ENCODE measurements around the gene ANKS1A. TPM values are rescaled to one million over a fixed set of nuclear protein-coding genes. Genes with fewer than 3 reads are reported as not detected.

ANKS1A gene
- total RNA-seq, 1 experiment from 2014 or later = 21.7 TPM

- peak; percentile 64 for DNase-seq (ENCODE audit: low spot score)
- POLR2A ChIA-PET (ENCODE audit: low non-redundant PET) = no interaction called here
- BruUV-seq (replicated peaks) = no TSS peak
- TF ChIP-seq, protein P1, sequence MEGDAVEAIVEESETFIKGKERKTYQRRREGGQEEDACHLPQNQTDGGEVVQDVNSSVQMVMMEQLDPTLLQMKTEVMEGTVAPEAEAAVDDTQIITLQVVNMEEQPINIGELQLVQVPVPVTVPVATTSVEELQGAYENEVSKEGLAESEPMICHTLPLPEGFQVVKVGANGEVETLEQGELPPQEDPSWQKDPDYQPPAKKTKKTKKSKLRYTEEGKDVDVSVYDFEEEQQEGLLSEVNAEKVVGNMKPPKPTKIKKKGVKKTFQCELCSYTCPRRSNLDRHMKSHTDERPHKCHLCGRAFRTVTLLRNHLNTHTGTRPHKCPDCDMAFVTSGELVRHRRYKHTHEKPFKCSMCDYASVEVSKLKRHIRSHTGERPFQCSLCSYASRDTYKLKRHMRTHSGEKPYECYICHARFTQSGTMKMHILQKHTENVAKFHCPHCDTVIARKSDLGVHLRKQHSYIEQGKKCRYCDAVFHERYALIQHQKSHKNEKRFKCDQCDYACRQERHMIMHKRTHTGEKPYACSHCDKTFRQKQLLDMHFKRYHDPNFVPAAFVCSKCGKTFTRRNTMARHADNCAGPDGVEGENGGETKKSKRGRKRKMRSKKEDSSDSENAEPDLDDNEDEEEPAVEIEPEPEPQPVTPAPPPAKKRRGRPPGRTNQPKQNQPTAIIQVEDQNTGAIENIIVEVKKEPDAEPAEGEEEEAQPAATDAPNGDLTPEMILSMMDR (conservative IDR thresholded peaks at IDR 0.05; ENCODE audit: low read depth, low read length) = no peak
- TF ChIP-seq EZH2 (IDR thresholded peaks at IDR 0.05; ENCODE audit: borderline replicate concordance, low read depth, low read length, poor library complexity, severe bottlenecking) = no peak
- Histone ChIP-seq H3K27me3 (replicated peaks; ENCODE audit: insufficient read depth, low read depth, low read length, poor library complexity) (no peaks in the 10 kb centered on the region), H3K27ac (ENCODE audit: low read depth, low read length, poor library complexity, severe bottlenecking) (no peak overlapping the region), H3K36me3 (ENCODE audit: insufficient read depth, low read length, poor library complexity, severe bottlenecking) (no peaks in the 10 kb centered on the region), H3K4me3 (ENCODE audit: low read depth, low read length, poor library complexity, severe bottlenecking) (no peak overlapping the region), H3K4me1 (ENCODE audit: insufficient read depth, low read length, poor library complexity, severe bottlenecking) (peaks cover 24% of the 10 kb centered on the region), H3K9me3 (ENCODE audit: low read depth, low read length, poor library complexity, severe bottlenecking) (no peaks in the 10 kb centered on the region)
- intact Hi-C loops (cut with micrococcal nuclease; ENCODE audit: unreplicated experiment) = no loop called here
- CTCF ChIA-PET = no interaction called here
Observed at GRCh38 chr6:34919651-34920050, 30.6 kb downstream of the ANKS1A start.

DNA sequence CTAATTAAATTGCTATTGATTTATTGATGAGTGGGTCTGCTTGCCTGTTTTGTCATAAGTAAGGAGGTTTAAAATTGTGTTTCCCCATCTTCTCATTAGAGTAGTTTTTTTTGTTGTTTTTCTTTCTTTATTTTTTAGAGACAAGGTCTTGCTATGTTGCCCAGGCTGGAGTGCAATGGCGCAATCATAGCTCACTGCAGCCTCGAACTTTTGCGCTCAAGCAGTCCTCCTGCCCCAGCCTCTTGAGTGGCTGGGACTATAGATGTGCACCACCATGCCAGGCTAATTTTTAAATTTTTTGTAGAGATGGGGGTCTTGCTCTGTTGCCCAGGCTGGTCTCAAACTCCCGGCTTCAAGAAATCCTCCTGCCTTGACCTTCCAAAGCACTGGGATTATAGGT lies 31.0 kb downstream of the ANKS1A start:
- H3K36me3 ChIP-seq (ENCODE audit: insufficient read depth, low read length, poor library complexity, severe bottlenecking) = no peaks in the 10 kb centered on the region
- ChIA-PET CTCF (no interaction called here), POLR2A (ENCODE audit: low non-redundant PET) (no interaction called here)
- no TSS peak for BruUV-seq (replicated peaks)
- intact Hi-C loops (cut with micrococcal nuclease; ENCODE audit: unreplicated experiment) = no loop called here
- no peak overlapping the region for H3K4me3 ChIP-seq (ENCODE audit: low read depth, low read length, poor library complexity, severe bottlenecking)
- H3K9me3 ChIP-seq (ENCODE audit: low read depth, low read length, poor library complexity, severe bottlenecking) = no peaks in the 10 kb centered on the region
- H3K4me1 ChIP-seq (ENCODE audit: insufficient read depth, low read length, poor library complexity, severe bottlenecking) = peaks cover 24% of the 10 kb centered on the region
- H3K27ac ChIP-seq (ENCODE audit: low read depth, low read length, poor library complexity, severe bottlenecking) = no peak overlapping the region
- DNase-seq (ENCODE audit: low spot score) = no peak
- H3K27me3 ChIP-seq (replicated peaks; ENCODE audit: insufficient read depth, low read depth, low read length, poor library complexity) = no peaks in the 10 kb centered on the region
- no peak for TF ChIP-seq EZH2 (IDR thresholded peaks at IDR 0.05; ENCODE audit: borderline replicate concordance, low read depth, low read length, poor library complexity, severe bottlenecking)
- TF ChIP-seq, protein P1 (conservative IDR thresholded peaks at IDR 0.05; ENCODE audit: low read depth, low read length) = no peak

GRCh38 chr6:34922177-34922663 lies 33.2 kb downstream of the ANKS1A start:
- no peak overlapping the region for H3K27ac ChIP-seq (ENCODE audit: low read depth, low read length, poor library complexity, severe bottlenecking)
- no TSS peak for BruUV-seq (replicated peaks)
- H3K9me3 ChIP-seq (ENCODE audit: low read depth, low read length, poor library complexity, severe bottlenecking) = no peaks in the 10 kb centered on the region
- ChIA-PET CTCF (no interaction called here), POLR2A (ENCODE audit: low non-redundant PET) (interaction anchor here (0.7 kb wide), 1 partner anchor 10 kb away, joined by 3 read pairs; no protein-coding TSS in a partner anchor)
- intact Hi-C loops (cut with micrococcal nuclease; ENCODE audit: unreplicated experiment) = no loop called here
- H3K4me3 ChIP-seq (ENCODE audit: low read depth, low read length, poor library complexity, severe bottlenecking) = no peak overlapping the region
- H3K27me3 ChIP-seq (replicated peaks; ENCODE audit: insufficient read depth, low read depth, low read length, poor library complexity) = no peaks in the 10 kb centered on the region
- DNase-seq (ENCODE audit: low spot score) = no peak
- no peak for TF ChIP-seq EZH2 (IDR thresholded peaks at IDR 0.05; ENCODE audit: borderline replicate concordance, low read depth, low read length, poor library complexity, severe bottlenecking)
- TF ChIP-seq, protein P1 (conservative IDR thresholded peaks at IDR 0.05; ENCODE audit: low read depth, low read length) = no peak
- no peaks in the 10 kb centered on the region for H3K36me3 ChIP-seq (ENCODE audit: insufficient read depth, low read length, poor library complexity, severe bottlenecking)
- peaks cover 13% of the 10 kb centered on the region for H3K4me1 ChIP-seq (ENCODE audit: insufficient read depth, low read length, poor library complexity, severe bottlenecking)
